ENCODE results near the gene AP3S1.
"Not testable (repeated sequence)": the region's sequence is repeated elsewhere in the genome, so short reads cannot be mapped to it uniquely, and the experiment has no call there.

Gene AP3S1

DNA sequence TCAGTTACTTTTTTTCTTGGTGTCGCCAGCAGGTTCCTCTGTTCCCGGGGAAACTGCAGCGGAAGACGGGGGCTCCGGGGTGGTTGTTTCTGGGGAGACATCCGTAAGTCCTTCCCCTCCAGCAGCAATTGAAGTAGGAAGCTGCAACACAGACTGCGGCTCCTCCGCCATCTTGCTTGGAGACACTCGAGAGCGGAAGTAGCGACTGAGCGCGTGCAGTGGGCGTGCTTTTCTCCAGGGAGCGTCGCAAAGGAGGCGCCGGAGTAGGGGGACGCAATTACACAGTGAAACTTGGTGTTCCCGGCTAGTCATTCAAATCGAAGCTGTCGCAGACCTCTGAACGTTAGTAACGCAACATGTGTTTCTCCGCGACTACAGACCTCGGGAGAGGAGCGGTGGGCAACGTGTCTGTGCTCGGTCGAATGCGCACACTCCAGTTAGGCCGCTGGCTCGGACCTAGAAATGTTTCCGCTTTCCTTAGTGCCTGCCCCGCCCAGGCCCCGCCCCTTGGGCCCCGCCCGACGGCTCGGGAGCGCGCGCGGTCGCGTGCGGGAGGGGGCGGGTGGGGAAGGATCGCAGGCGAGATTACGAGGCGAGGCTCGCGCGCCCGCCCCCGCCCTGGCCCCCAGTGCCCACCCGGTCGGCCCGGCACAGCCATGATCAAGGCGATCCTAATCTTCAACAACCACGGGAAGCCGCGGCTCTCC lies at the start of gene AP3S1, which contains the start of gene ATG12:
Gene AP3S1 (plus strand): TSS at position 554 of the 707 bp plus-strand sequence. CDS start 103 bp downstream, at position 657.
Gene ATG12 (minus strand): TSS at position 184 of the 707 bp plus-strand sequence. CDS start 13 bp downstream, at position 171.
- peak; percentile 75 to 81 (median 80) for DNase-seq (ENCODE audit: low read depth in 4 of 4, low spot score in 1 of 4)

- no peak for DNase-seq (ENCODE audit: low read depth in 4 of 4, low spot score in 1 of 4)
These were observed 46.0 kb upstream of the AP3S1 start for GRCh38 chr5:115795700-115796099.

GRCh38 chr5:115796656-115797055 lies 45.1 kb upstream of the AP3S1 start:
- DNase-seq (ENCODE audit: low read depth in 4 of 4, low spot score in 1 of 4): no peak

DNA sequence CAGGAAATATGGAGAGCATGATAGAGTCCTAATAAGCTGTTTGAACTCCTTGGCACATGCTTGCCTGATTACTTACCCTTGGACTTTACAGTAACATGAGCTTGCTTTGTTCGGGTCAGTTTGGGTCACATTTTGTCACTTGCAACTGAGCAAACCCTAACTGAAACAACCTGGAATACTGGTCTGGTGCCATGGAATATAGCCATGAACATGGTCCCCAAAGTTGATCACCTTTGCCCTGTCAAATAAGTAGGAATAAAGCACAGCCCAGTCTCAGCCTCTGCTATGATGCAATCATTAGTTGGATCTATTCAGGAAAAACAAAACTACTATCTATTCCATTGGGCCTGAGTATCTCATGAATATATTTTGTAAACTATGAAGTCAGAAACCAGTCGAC lies 43.5 kb upstream of the AP3S1 start:
- no peak for DNase-seq (ENCODE audit: low read depth in 4 of 4, low spot score in 1 of 4)

- no peak for DNase-seq (ENCODE audit: low read depth in 4 of 4, low spot score in 1 of 4)
These were observed 41.6 kb upstream of the AP3S1 start for GRCh38 chr5:115800108-115800507.

DNA sequence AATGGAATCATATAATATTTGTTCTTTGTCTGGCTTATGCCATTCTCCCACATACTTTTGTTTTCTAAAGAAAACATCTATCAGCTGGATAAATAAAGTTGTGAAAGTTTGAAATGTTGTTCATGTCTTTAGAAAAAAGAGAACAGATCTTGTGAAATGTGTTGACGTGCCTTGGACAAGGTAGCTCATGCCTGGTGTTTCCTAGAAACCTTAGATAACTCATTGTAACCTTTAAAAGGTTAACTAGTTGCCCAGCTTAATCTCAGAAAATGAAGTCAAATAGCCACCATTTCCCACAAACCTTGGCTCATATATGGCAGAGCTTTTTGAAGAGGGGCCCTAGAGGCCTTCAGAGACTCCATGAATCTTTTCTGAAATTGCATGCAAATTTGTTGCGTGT lies 40.6 kb upstream of the AP3S1 start:
- no peak for DNase-seq (ENCODE audit: low read depth in 4 of 4, low spot score in 1 of 4)

- DNase-seq (ENCODE audit: low read depth in 4 of 4, low spot score in 1 of 4): no peak
These were observed 39.8 kb upstream of the AP3S1 start for GRCh38 chr5:115801984-115802383.

DNA sequence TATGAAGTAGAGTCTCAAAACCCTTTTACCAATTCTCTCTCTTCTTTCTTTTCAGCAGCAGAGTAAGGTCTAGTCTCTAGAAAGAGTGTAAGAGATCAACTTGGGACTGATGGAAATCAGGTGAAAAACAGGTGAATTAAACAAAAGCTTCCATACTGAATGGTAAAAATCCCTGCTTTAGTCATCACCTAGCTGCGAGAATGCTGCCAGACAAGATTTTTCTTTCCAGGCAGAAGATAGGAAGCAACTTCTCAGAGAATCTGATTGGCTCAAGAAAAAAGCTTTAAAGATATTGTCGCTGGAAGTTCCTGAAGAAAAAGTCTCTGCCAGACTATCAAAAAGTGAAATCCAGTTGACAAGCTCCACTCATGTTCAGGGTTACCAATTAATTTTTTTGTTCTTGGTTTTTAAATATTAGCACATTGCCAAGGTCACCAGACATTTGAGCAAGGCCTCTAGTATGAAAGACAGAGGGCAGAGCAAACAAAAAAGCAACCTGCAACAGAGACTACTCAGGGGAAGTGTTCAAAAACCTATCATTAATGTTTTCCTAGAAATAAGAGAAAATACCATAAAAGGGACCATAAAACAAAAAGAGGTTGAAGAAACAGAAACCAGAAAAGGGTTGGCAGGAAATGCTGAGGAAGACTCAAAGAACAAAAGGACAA lies 34.6 kb upstream of the AP3S1 start:
- DNase-seq (ENCODE audit: low read depth in 4 of 4, low spot score in 1 of 4): no peak

GRCh38 chr5:115807654-115808052 lies 34.1 kb upstream of the AP3S1 start:
- DNase-seq (ENCODE audit: low read depth in 4 of 4, low spot score in 1 of 4): no peak

DNA sequence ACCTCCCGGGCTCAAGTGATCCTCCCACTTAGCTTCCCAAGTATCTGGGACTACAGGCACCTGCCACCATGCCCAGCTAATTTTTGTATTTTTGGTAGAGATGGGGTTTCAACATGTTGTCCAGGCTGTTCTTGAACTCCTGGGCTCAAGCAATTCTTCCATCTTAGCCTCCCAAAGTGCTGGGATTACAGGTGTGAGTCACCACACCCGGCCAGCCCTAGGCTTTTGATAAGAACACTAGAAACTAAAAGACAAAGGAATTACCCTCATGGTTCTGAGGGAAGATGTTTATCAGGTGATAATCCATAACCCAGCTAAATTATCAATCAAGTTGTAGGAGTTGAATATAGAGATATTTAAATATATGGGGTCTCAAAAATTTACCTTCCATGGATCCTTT lies 33.7 kb upstream of the AP3S1 start:
- DNase-seq (ENCODE audit: low read depth in 4 of 4, low spot score in 1 of 4): not testable (repeated sequence)

- no peak for DNase-seq (ENCODE audit: low read depth in 4 of 4, low spot score in 1 of 4)
These were observed 31.8 kb upstream of the AP3S1 start for GRCh38 chr5:115809946-115810345.

- DNase-seq (ENCODE audit: low read depth in 4 of 4, low spot score in 1 of 4): no peak
These were observed 31.0 kb upstream of the AP3S1 start for GRCh38 chr5:115810761-115811160.

GRCh38 chr5:115811406-115811805 lies 30.3 kb upstream of the AP3S1 start:
- no peak for DNase-seq (ENCODE audit: low read depth in 4 of 4, low spot score in 1 of 4)

DNA sequence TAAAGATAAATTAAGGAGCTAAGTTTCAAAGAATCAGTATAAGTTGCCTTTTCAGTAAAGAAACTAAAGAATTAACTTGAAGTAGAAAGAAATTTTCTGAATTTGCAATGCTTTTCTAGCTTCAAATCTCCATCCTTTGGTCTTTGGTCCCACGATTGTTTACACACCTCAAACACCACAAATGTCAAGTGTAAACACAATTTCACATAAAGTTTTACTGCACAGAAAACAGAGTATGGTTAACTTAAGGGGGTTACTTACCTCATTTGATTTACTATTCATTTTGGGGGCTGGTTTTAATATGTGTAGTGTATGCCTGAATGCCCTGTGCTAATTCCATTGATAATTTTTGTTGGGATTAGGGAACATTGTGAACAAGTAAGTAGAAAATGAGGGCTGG lies 29.4 kb upstream of the AP3S1 start:
- DNase-seq (ENCODE audit: low read depth in 4 of 4, low spot score in 1 of 4): no peak

GRCh38 chr5:115813719-115814118 lies 28.0 kb upstream of the AP3S1 start:
- no peak for DNase-seq (ENCODE audit: low read depth in 4 of 4, low spot score in 1 of 4)

- DNase-seq (ENCODE audit: low read depth in 4 of 4, low spot score in 1 of 4): no peak
These were observed 26.6 kb upstream of the AP3S1 start for GRCh38 chr5:115815006-115815692.

DNA sequence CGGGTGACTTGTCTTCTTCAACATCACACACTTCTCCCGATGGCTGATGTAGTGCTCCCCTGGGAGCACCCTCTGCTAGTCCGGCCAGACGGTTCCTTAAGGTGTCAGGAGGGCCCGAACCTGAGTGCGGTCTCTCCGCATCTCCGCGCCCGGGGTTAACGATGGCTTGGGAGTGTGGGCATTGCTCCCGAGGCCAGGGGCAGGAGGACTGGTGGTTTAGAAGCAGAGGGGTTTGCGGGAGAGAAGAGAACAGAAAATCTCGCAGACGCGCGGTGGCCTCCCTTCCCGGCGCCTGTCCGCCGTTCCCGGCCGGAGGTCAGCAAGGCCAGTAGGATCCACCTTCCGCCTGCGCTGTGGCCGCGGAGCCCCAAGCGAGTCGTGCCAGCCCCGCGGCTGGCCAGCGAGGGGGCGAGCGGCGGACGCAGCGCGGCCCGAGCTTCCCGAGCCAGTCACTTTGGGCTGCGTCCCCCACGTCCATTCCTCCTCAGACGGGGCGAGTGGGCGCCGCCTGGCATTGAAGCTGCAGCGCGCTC lies 26.0 kb upstream of the AP3S1 start:
- no peak for DNase-seq (ENCODE audit: low read depth in 4 of 4, low spot score in 1 of 4)

GRCh38 chr5:115816226-115817081 lies 25.3 kb upstream of the AP3S1 start, which contains the start of gene CDO1:
Gene CDO1, minus strand, starts transcription at chr5:115816659. Its CDS starts 262 bp downstream, at chr5:115816397.
- no peak for DNase-seq (ENCODE audit: low read depth in 4 of 4, low spot score in 1 of 4)

DNA sequence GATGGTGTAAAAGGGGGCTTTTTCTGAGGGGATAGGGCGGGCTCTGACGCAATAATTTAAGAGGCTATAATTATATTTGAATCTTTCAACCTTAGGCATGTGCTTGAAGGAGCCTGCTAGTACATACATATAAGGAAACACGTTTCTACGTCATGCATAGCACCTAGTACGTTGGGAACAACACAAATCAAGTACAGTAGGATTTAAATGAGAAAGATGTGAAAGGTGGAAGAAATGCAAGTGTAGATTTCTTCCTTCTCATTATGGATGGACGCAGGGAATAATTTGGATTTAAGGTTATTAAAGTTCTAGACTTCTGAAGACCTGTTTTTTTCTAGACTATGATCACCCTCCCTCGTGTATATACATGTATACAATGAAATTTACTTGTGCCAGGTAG lies 24.3 kb upstream of the AP3S1 start:
- DNase-seq (ENCODE audit: low read depth in 4 of 4, low spot score in 1 of 4): no peak

GRCh38 chr5:115818821-115819220 lies 22.9 kb upstream of the AP3S1 start:
- DNase-seq (ENCODE audit: low read depth in 4 of 4, low spot score in 1 of 4): no peak

- no peak for DNase-seq (ENCODE audit: low read depth in 4 of 4, low spot score in 1 of 4)
These were observed 20.9 kb upstream of the AP3S1 start for GRCh38 chr5:115820846-115821245.

Measured in stimulated activated CD4-positive, alpha-beta T cell treated with anti-CD3 and anti-CD28 coated beads, Interleukin-1b, Interleukin-23, amount 100 ng/mL, for 24 hours (primary cell).